ENCODE measurements around the gene MYRIP.
"Not testable (repeated sequence)": the region's sequence is repeated elsewhere in the genome, so short reads cannot be mapped to it uniquely, and the experiment has no call there.

Gene MYRIP

DNA sequence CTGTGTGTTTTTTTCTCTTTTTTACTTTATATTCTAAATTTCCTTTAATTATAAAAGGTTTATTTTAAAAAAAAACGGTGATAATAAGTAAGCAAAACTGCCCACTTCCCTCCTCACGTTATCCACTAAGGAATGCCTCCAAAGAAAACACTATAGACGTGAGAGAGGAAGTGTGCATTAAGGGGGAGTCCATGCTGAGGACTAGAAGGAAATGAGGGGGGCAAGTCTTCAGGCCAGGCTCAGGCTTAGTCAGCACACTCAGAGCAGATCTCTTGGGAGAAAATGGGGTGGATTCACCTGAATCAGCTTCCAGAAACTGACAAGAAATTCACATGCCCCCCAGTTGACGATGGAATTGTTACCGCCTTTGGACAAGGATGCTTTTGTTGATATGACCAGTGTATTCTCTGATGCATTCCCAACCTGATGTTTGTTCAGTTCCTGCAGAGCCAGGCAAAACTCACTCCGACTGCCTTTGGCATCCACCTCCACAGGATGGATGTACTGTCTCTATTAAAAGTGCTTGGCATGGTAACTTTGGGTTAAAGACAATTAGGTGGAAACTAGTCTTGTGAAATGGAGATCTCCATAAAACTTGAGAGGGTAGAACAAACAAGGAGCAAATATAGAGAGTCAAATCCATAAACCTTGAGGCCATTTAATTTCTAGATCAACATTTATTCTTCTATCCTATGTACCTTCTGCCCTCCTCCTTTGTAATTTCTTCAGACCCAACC lies 167.8 kb downstream of the MYRIP start:
- DNase-seq: no peak

DNA sequence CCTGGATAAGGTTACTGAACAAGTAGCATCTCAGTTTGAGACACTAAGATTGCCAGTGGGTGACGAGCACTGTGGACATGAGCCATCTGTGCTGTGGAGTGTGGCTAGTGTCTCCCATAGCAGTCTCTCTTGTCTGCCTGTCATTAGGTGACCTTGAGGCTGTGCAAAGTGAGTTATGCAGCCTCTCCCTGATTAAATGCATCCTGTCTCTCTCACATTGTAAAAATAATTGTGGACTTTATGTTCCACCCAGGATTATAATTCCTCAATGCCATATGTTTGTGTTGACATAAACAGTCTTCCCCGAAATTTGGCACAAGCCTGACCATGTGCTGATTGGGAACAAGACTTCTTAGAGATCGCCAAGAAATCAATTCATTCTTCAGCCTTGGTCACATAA lies 168.9 kb downstream of the MYRIP start:
- DNase-seq: no peak

- no peak for DNase-seq
These were observed 170.6 kb downstream of the MYRIP start for GRCh38 chr3:39980058-39980457.

DNA sequence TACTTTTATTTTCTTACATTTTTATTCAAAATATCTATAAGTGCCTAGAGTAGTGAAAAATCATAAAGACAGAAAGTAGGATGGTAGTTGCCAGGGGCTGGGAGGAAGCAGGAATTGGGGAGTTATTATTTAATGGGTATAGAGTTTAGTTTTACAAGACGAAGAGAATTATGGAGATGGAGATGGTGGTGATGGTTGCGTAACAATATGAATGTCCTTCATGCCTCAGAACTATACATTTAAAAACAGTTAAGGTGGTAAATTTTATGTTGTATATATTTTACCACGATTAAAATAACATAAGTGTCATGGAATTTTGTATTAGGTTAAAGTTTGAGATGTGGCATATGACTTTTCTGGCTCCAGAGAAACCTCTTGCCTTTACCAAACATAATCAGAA lies 171.4 kb downstream of the MYRIP start:
- DNase-seq: no peak

GRCh38 chr3:39981547-39982184 lies 172.3 kb downstream of the MYRIP start:
- DNase-seq: no peak

DNA sequence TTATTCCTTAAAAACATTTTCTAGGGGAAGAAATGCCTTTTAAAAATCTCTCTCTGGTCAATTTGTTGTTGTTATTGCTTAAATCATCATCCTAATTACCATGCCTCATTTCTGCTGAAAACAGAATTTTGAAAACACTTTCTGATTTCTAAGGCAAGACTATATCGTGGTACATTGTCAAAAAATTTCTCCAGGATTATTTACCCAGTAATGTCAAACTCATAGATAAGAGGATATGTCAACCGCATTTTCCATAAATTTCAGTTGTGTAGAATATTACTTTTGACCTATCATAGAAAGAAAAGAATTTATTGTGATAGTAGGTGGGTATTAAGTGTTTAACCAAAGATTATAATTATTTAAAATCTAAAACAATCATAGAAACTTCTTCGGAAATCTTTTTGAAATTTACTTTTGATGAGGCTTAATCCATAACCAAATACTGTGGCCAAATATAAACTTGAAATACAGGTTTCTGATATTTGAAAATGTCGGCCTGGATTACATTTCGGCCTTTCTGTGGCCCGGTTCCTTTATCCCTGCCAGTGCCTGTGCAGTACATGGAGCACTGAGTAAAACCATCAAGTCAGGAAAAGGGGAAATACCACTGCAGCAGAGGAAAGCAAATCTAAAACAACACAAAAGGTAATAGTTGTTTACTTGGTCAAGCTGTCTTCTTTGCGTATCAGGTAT lies 173.4 kb downstream of the MYRIP start:
- no peak for DNase-seq

DNA sequence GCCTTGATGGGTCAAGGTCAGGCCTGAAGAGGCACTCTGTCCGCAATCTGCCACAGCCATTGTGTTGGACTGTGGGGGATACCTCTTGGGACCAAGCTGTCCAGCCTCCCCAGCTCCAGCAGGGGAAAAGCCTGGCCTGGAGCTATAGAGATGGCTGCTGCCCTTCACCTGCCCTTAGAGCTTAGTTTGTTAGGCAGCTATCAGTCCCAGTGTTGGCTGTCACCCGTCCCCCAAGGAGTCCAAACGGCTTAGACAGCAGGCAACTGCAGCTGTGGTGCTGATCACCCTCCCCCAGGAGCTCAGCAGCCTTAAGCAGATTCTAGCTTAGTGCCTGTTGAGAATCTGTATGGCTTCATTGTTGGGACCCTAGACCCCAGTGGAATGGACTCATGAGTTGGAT lies 180.3 kb downstream of the MYRIP start:
- DNase-seq: no peak

DNA sequence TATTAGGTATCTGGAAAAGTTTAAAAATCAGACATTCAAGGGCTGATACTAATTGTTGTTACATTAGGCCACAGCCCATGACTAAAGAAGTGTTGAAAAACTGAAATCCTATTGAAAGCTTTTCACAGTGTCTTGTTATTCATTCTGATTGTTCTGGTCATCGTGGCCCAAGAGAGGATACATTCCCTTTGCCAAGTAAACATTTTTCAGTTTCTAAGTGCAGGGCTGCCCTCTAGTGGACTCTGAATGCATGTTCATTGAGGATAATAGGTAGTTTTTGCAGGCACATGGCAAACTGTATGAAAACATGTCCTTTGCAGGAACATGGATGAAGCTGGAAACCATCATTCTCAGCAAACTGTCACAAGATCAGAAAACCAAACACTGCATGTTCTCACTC lies 181.1 kb downstream of the MYRIP start:
- DNase-seq: peak; percentile 11 to 16

DNA sequence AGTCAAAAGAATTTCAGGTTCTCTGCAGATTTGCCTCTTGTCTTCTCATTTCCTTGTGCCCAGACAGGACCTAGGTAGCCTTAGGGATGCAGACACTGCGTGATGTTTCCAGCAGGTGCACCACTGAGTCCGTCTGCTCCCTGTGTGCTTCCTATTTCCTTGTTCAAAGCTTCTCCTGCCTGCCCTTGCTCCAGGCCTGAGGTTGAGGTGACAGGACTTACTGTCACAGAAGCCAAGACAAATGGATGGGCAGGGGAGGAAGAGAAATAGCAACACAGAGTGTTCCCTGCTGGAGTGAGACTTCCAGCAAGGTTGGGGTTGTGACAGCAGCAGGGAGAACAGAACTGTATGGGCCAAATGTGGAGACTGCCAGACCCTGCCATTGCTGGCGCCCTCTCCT lies 199.4 kb downstream of the MYRIP start:
- DNase-seq: no peak

GRCh38 chr3:40009991-40010390 lies 200.6 kb downstream of the MYRIP start:
- no peak for DNase-seq

- no peak for DNase-seq
These were observed 203.0 kb downstream of the MYRIP start for GRCh38 chr3:40012381-40012780.

- DNase-seq: no peak
These were observed 207.0 kb downstream of the MYRIP start for GRCh38 chr3:40016391-40016790.

- DNase-seq: no peak
These were observed 209.0 kb downstream of the MYRIP start for GRCh38 chr3:40018369-40018768.

DNA sequence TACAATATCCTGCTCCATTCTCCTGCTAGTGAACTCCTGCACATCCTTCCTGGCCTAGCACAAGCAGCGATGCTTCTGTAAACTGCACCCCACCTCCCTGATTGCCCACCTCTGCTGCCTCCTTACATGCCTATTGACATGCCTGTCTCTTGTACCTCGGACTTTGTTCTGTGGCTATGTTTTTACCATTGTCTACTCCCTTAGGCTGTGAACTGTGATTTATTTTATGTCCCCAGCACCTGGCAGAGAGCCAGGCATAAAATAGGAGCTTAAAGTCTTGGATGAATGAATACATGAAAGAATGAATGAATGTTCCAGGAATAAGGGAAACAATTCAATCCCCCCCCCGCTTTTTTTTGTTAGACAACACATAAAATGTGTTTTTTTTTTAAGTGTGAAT lies 210.0 kb downstream of the MYRIP start:
- no peak for DNase-seq

DNA sequence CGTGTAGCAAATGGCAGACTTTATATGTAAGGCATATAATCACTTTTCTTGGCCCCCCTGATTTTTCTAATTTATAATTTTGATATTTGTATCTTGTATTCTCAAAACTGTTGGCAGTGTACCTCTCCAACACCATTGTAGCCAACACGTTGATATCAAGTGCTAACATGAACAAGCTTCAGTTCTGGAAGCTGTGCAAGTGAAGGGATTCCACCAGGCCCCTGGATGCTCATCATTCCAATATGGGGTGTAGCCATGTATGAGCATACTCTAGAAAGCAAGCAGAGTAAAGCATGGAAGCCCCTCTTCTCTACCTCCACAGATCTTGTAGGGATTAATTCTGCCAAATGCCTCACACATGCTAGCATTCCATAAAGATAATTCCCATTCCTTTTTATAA lies 211.3 kb downstream of the MYRIP start:
- no peak for DNase-seq

- DNase-seq: no peak
These were observed 211.9 kb downstream of the MYRIP start for GRCh38 chr3:40021338-40021737.

DNA sequence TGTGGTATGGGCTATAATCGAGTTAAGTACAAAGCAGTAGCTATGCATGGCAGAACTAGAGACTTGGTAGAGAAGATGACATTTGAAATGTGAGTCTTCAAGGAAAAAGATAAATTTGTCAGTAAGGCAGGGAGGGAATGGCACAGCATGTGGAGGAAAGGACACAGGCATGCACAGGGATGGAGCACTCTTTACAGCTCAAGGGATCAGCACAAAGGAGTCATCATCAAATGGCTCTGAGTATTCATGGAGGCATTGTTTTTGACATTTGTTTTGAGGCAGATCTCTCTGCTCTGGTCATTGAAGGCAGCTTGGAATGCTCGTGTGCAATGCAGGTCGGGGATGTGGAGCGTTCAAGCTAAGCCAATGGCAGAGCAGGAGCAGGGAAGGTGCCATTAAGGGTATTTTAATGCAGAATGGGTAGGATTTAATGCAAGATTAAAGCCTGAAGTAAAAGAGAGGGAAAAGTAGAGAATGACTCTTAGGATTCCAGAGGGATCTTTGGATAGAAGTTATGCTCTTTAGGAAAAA lies 213.0 kb downstream of the MYRIP start:
- no peak for DNase-seq

GRCh38 chr3:40024526-40024925 lies 215.1 kb downstream of the MYRIP start:
- DNase-seq: no peak

DNA sequence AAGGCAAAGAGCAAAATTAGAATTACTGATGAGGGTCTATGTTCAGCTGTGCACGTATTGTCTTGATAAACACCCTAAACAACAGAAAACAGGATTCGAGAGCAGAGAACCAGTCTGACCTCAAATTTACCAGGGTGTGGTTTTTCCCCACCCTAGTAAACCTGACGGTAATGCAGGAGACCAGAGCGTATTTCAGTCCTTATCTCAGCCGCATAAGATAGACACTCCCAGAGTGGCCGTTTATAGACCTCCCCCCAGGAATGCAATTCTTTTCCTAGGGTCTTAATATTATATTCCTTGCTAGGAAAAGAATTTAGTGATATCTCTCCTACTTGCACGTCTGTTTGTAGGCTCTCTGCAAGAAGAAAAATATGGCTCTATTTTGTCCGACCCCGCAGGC lies 216.5 kb downstream of the MYRIP start:
- not testable (repeated sequence) for DNase-seq

DNA sequence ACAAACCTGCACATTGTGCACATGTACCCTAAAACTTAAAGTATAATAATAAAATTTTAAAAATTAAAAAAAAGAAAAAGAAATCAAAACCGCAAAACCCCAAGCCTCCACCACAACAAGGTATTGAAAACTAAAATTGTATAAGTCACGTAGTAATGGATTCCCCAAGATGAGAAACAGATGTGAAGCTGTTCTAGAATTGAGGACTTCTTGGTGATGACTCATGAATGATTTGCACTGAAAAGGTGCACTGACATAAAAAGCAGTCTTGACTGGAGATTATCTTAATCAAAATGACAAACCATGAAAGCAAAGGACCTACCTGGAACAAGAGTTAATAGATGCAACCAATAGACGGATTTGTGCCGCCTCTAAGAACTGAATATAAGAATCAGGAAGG lies 225.8 kb downstream of the MYRIP start:
- DNase-seq: no peak

- no peak for DNase-seq
These were observed 228.2 kb downstream of the MYRIP start for GRCh38 chr3:40037582-40037981.

DNA sequence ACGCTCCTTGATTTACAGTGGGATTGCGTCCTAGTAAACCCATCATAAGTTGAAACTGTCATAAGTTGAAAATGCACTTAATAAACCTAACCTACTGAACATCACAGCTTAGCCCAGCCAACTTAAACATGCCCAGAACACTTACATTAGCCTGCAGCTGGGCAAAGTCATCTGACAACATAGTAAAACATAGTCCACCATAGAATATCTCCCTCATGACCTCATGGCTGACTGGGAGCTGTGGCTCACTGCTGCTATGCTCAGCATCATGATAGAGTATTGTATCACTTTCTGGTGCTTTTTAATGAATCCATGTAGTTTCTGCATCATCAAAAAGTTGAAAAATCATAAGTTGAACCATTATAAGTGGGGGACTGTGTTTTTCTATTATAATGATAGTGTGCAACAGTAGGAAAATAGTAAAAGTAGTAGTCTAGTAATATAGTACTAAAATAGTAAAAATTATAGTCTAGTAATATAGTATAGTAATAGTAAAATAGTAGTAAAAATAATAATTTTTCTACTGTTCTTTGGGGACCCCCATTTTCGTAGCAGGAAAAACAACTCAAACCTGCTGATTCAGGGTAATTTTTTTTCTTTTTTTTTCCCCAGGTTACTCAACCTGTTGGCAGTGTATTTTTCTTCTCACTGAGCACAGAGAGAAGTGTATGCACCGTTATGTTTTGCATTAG lies 233.5 kb downstream of the MYRIP start:
- DNase-seq: no peak

DNA sequence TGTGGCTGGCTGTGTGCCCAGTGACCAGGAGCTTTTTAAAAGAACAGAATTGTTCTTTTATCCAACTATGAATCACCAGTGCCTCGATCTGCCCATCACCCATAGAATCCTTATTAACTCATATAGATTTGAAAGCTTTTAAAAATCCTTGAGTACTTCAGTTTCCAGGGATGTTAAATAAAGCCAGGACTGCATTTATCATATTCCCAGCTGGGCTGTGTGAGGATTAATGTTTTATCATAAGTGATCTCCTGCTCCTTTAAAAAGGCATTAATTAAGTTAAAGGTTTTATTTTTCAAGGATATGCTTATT lies 234.0 kb downstream of the MYRIP start:
- no peak for DNase-seq

DNA sequence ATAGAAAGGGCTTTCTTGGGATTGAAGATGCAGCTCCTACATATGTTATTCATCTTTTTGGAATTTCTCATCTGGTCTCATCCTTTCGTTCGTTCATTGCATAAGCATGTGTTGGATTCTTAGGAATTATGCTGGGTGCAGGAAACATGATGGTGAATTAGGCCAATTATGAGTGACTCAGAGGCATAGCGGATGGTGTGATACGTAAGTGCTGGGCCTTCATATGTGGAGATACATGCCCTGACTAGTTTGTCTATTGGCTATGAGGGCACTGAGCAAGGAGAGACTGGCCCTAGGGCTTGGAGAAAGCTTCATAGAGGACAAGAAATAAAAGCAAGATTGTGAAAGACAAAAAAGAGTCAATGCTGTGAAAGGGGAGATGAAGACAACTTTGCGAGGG lies 235.1 kb downstream of the MYRIP start:
- DNase-seq: no peak
